CD4-positive, alpha-beta T cell (primary cell): ENCODE measurements around the gene RERE. TPM values are rescaled to one million over a fixed set of nuclear protein-coding genes. Genes with fewer than 3 reads are reported as not detected.
A peak's percentile ranks its signal among the peaks of the same experiment; 100 is the strongest.

ENCODE experiments used
- ATAC-seq: fragments of 200-7000 bp; cut with Tn5 transposase; one replicate; pipeline ENCODE4 v1.10.0; 2022; ENCODE audit warnings: mild to moderate bottlenecking; ENCODE audit not compliant: poor library complexity
- CTCF ChIA-PET: fragments of 350-600 bp; sonication (Branson Sonifier 250); formaldehyde crosslinking; loops from one replicate; lab custom pipeline; 2021; ENCODE audit warnings: antibody characterized with exemption, inconsistent platforms; lab: Charles Lee
- POLR2A ChIA-PET: fragments of 350-600 bp; sonication (Branson Sonifier 250); formaldehyde crosslinking; loops from one replicate; lab custom pipeline; 2021; ENCODE audit warnings: antibody characterized with exemption, inconsistent platforms; lab: Charles Lee
- DNase-seq, 14 experiments: peaks; one replicate each; pipeline ENCODE4 v3.0.0-alpha.2; 2013 to 2020; ENCODE audit warnings: mixed read lengths in 2 of 14
- H3K27ac ChIP-seq, 2 donors: one replicate each; pipeline versions ENCODE4 v1.5.1 to v1.7.0; 2013; ENCODE audit warnings: low read length in 2 of 2, low read depth in 1 of 2, mild to moderate bottlenecking in 1 of 2
- H3K27me3 ChIP-seq, 2 experiments: 1 replicate in 1 of 2; 2 replicates in 1 of 2; pipeline versions ENCODE4 v1.6.1 to v1.7.0; 2013; ENCODE audit warnings: low read length in 2 of 2, control low read depth in 1 of 2, mild to moderate bottlenecking in 1 of 2, moderate library complexity in 1 of 2; ENCODE audit not compliant: insufficient read depth in 2 of 2, control insufficient read depth in 1 of 2
- H3K36me3 ChIP-seq: one replicate; pipeline ENCODE4 v1.6.1; 2013; ENCODE audit warnings: low read length, control low read depth; ENCODE audit not compliant: insufficient read depth
- H3K4me1 ChIP-seq: one replicate; pipeline ENCODE4 v1.6.1; 2013; ENCODE audit warnings: low read length, control low read depth; ENCODE audit not compliant: insufficient read depth
- H3K4me3 ChIP-seq: one replicate; pipeline ENCODE4 v1.5.1; 2013; ENCODE audit warnings: mild to moderate bottlenecking, low read length, moderate library complexity
- H3K9me3 ChIP-seq, 2 experiments: 1 replicate in 1 of 2; 2 replicates in 1 of 2; pipeline versions ENCODE4 v1.6.1 to v1.7.0; 2013; ENCODE audit warnings: low read length in 2 of 2, mild to moderate bottlenecking in 2 of 2, control low read depth in 1 of 2, moderate library complexity in 1 of 2; ENCODE audit not compliant: control insufficient read depth in 1 of 2, insufficient read depth in 1 of 2
- H3K27ac Mint-ChIP-seq: one replicate; pipeline ENCODE4 v1.8.0; 2020; ENCODE audit warnings: mixed read lengths
- H3K27me3 Mint-ChIP-seq: one replicate; pipeline ENCODE4 v1.8.0; 2021; ENCODE audit warnings: mixed read lengths
- H3K36me3 Mint-ChIP-seq: one replicate; pipeline ENCODE4 v1.8.0; 2021; ENCODE audit warnings: low read depth, mixed read lengths
- H3K4me1 Mint-ChIP-seq: one replicate; pipeline ENCODE4 v1.8.0; 2021; ENCODE audit warnings: low read depth, mixed read lengths
- H3K4me3 Mint-ChIP-seq: one replicate; pipeline ENCODE4 v1.8.0; 2020; ENCODE audit warnings: mild to moderate bottlenecking, mixed read lengths
- H3K9me3 Mint-ChIP-seq: one replicate; pipeline ENCODE4 v1.8.0; 2020; ENCODE audit warnings: mixed read lengths
- CTCF ChIP-seq: fragments of 200-600 bp; IDR thresholded peaks from one replicate; pipeline ENCODE4 v1.8.0; 2022; ENCODE audit warnings: antibody characterized with exemption, mild to moderate bottlenecking
- intact Hi-C, 2 experiments: fragments of 100-400 bp; cut with DNase I in 1 of 2; cut with micrococcal nuclease in 1 of 2; formaldehyde crosslinking; loops; one replicate each; pipeline versions ENCODE4 v1.15.1 to v1.9.0; 2023 to 2025; cut with DNase I, micrococcal nuclease
- total RNA-seq, 174 experiments: library from RNA in 2 of 174; stranded (reverse) in 2 of 174; gene quantifications; one replicate each; pipeline ENCODE4 v1.2.3 and lab custom pipeline; 2021 to 2026

RERE gene
- total RNA-seq, 2 experiments from 2014 or later = 78.4 to 84.0 TPM

- H3K36me3 ChIP-seq = peaks cover 11% of the 10 kb centered on the region
- H3K4me3 Mint-ChIP-seq = no peak overlapping the region
- H3K27ac Mint-ChIP-seq = peak overlapping the region; percentile 82
- H3K27me3 Mint-ChIP-seq = no peaks in the 10 kb centered on the region
- DNase-seq (no peak), ATAC-seq (no peak)
- CTCF ChIA-PET = interaction anchor here (2.0 kb wide), 1 partner anchor 34 kb away, joined by 4 read pairs; no protein-coding TSS in a partner anchor
- peaks cover 16% of the 10 kb centered on the region for H3K4me1 ChIP-seq
- peaks cover 22% of the 10 kb centered on the region for H3K36me3 Mint-ChIP-seq
- no peak overlapping the region for H3K27ac ChIP-seq
- H3K27me3 ChIP-seq = no peaks in the 10 kb centered on the region
- no peak overlapping the region for H3K4me3 ChIP-seq
- intact Hi-C loops = loop anchor here in 1 of 2 experiments (5.0 kb wide), 1 partner anchor 42 kb away; no protein-coding TSS in a partner anchor
- no peaks in the 10 kb centered on the region for H3K9me3 ChIP-seq
- H3K9me3 Mint-ChIP-seq = no peaks in the 10 kb centered on the region
- POLR2A ChIA-PET = interaction anchor here (0.6 kb wide), 1 partner anchor 353 kb away, joined by 3 read pairs; the partner anchor contains the start of gene RERE
- no peak for TF ChIP-seq CTCF
- peaks cover 48% of the 10 kb centered on the region for H3K4me1 Mint-ChIP-seq
Observed at GRCh38 chr1:8465013-8465412, 352.4 kb downstream of the RERE start.

- peak overlapping the region; percentile 82 for H3K27ac Mint-ChIP-seq
Observed at GRCh38 chr1:8464377-8464776, 353.1 kb downstream of the RERE start.

GRCh38 chr1:8463144-8463927 lies 354.1 kb downstream of the RERE start:
- Mint-ChIP-seq H3K4me1 (peaks cover 58% of the 10 kb centered on the region), H3K4me3 (peak overlapping the region; percentile 3), H3K27me3 (no peaks in the 10 kb centered on the region)

More at GRCh38 chr1:8464377-8464776, 353.1 kb downstream of the RERE start:
- POLR2A ChIA-PET = no interaction called here
- no peaks in the 10 kb centered on the region for H3K9me3 Mint-ChIP-seq
- H3K4me3 ChIP-seq = no peak overlapping the region
- no peak overlapping the region for H3K27ac ChIP-seq
- no peaks in the 10 kb centered on the region for H3K27me3 ChIP-seq
- peaks cover 55% of the 10 kb centered on the region for H3K4me1 Mint-ChIP-seq
- peaks cover 16% of the 10 kb centered on the region for H3K4me1 ChIP-seq
- intact Hi-C loops = no loop called here
- peaks cover 11% of the 10 kb centered on the region for H3K36me3 ChIP-seq
- DNase-seq (no peak), ATAC-seq (no peak)
- H3K27me3 Mint-ChIP-seq = no peaks in the 10 kb centered on the region
- peaks cover 18% of the 10 kb centered on the region for H3K36me3 Mint-ChIP-seq
- no peaks in the 10 kb centered on the region for H3K9me3 ChIP-seq
- CTCF ChIA-PET = no interaction called here
- no peak overlapping the region for H3K4me3 Mint-ChIP-seq
- no peak for TF ChIP-seq CTCF

More at GRCh38 chr1:8463144-8463927, 354.1 kb downstream of the RERE start:
- Mint-ChIP-seq H3K36me3 (peaks cover 18% of the 10 kb centered on the region), H3K27ac (peak overlapping the region; percentile 82), H3K9me3 (no peaks in the 10 kb centered on the region)
- no peak for TF ChIP-seq CTCF
- ChIA-PET CTCF (interaction anchor here (0.8 to 1.8 kb wide), 4 partner anchors 16 to 386 kb away, joined by 3 to 5 read pairs (median 4); no protein-coding TSS in a partner anchor), POLR2A (interaction anchor here (0.7 to 2.2 kb wide), 10 partner anchors 10 to 415 kb away, joined by 3 to 6 read pairs (median 4); partner anchors contain the start of gene ENO1)
- Histone ChIP-seq H3K27me3 (no peaks in the 10 kb centered on the region), H3K36me3 (peaks cover 11% of the 10 kb centered on the region), H3K4me3 (no peak overlapping the region), H3K9me3 (no peaks in the 10 kb centered on the region), H3K4me1 (peaks cover 16% of the 10 kb centered on the region), H3K27ac (peak overlapping the region in 1 of 2 donors; percentile 3)
- intact Hi-C loops = no loop called here
- DNase-seq (peak in 5 of 14 experiments; percentile 21 to 61 (median 56)), ATAC-seq (peak; percentile 58)
